HepG2 (cell line): ENCODE measurements around the gene CLIC1. TPM values are rescaled to one million over a fixed set of nuclear protein-coding genes. Genes with fewer than 3 reads are reported as not detected.

Experiments
- ARID5B ChIP-seq: IDR thresholded peaks from 2 replicates; pipeline ENCODE4 v1.4.0; 2020; ENCODE audit warnings: mild to moderate bottlenecking, missing genetic modification reagents
- CENPT ChIP-seq: sonication (generic); formaldehyde crosslinking; IDR thresholded peaks from 2 replicates; pipeline ENCODE4 v1.8.0; 2022; ENCODE audit warnings: low read depth, mild to moderate bottlenecking, moderate library complexity, missing genetic modification reagents
- FOXP4 ChIP-seq: sonication (generic); formaldehyde crosslinking; IDR thresholded peaks from 2 replicates; pipeline ENCODE4 v1.4.0; 2020; ENCODE audit warnings: missing genetic modification reagents
- ISX ChIP-seq: sonication (generic); formaldehyde crosslinking; conservative IDR thresholded peaks from 2 replicates; pipeline ENCODE4 v1.5.0; 2020; ENCODE audit warnings: missing genetic modification reagents
- JUN ChIP-seq: sonication (generic); formaldehyde crosslinking; IDR thresholded peaks from 2 replicates; pipeline ENCODE4 v1.4.0; 2020; ENCODE audit warnings: mild to moderate bottlenecking, missing genetic modification reagents
- PRDM15 ChIP-seq: sonication (generic); formaldehyde crosslinking; IDR thresholded peaks from 2 replicates; pipeline ENCODE4 v1.4.0; 2020; ENCODE audit warnings: missing genetic modification reagents
- SALL2 ChIP-seq: sonication (generic); formaldehyde crosslinking; IDR thresholded peaks from 2 replicates; pipeline ENCODE4 v1.8.1; 2023; ENCODE audit warnings: mild to moderate bottlenecking, missing genetic modification reagents, inconsistent platforms
- UBTF ChIP-seq: sonication (generic); formaldehyde crosslinking; IDR thresholded peaks from 2 replicates; pipeline ENCODE4 v1.4.0; 2020; ENCODE audit warnings: mild to moderate bottlenecking, missing genetic modification reagents
- XBP1 ChIP-seq: sonication (generic); formaldehyde crosslinking; IDR thresholded peaks from 2 replicates; pipeline ENCODE4 v1.5.0; 2020; ENCODE audit warnings: missing genetic modification reagents
- ZFP1 ChIP-seq: IDR thresholded peaks from 2 replicates; pipeline ENCODE4 v1.6.1; 2016
- ZNF224 ChIP-seq: sonication (generic); formaldehyde crosslinking; IDR thresholded peaks from 2 replicates; pipeline ENCODE4 v1.5.0; 2020; ENCODE audit warnings: mild to moderate bottlenecking, missing genetic modification reagents
- ZNF609 ChIP-seq: sonication (generic); formaldehyde crosslinking; IDR thresholded peaks from 2 replicates; pipeline ENCODE4 v1.4.0; 2020; ENCODE audit warnings: mild to moderate bottlenecking, missing genetic modification reagents, borderline replicate concordance
- ZNF816 ChIP-seq: sonication (generic); formaldehyde crosslinking; IDR thresholded peaks from 2 replicates; pipeline ENCODE4 v1.8.0; 2022; ENCODE audit warnings: missing genetic modification reagents, mild to moderate bottlenecking, borderline replicate concordance
- polyA plus RNA-seq, 8 experiments: library from polyadenylated mRNA; depleted of rRNA in 3 of 8; stranded (reverse) in 7 of 8; unstranded in 1 of 8; fragments of >200 nt; fragmentation: Illumina TruSeq in 4 of 8; extraction: Trizol in 4 of 8; gene quantifications; 2 replicates each; pipeline versions ENCODE4 v1.2.1 to v1.2.3, GENCODE V29; 2011 to 2016; ENCODE audit warnings: low read depth in 4 of 8, missing spikeins in 1 of 8, mixed read lengths in 1 of 8; ENCODE audit not compliant: insufficient read depth in 1 of 8
- total RNA-seq, 5 experiments: library from RNA; depleted of rRNA; stranded (reverse); fragments of >200 nt; fragmentation: Illumina TruSeq; extraction: Trizol; gene quantifications; 2 replicates each; pipeline ENCODE4 v1.2.3, GENCODE V29; 2016; ENCODE audit warnings: low read depth in 1 of 5

CLIC1 gene
- total and polyA plus RNA-seq, 2 of the 13 experiments (the other 11 are each of a cell fraction or from before 2014, with no cell fraction given) = 602 to 891 TPM

GRCh38 chr6:31778193-31778592 is 41.9 kb upstream of the CLIC1 start (continued):
- 0 out of 2 replicates have a peak, but pooled peaks have one; percentile 19 for TF ChIP-seq ARID5B (CRISPR knock-in tag)
- no peak for TF ChIP-seq ZFP1 (CRISPR knock-in tag)
- TF ChIP-seq CENPT (CRISPR knock-in tag) = no peak
- no peak; the same call in 1 of the 2 replicates for TF ChIP-seq ZNF224 (CRISPR knock-in tag)
- no peak for TF ChIP-seq UBTF
- TF ChIP-seq ZNF816 (CRISPR knock-in tag) = no peak
- TF ChIP-seq FOXP4 (CRISPR knock-in tag) = no peak
- TF ChIP-seq JUN (CRISPR knock-in tag) = no peak
- TF ChIP-seq SALL2 (CRISPR knock-in tag) = no peak
- no peak for TF ChIP-seq XBP1 (CRISPR knock-in tag)
- no peak for TF ChIP-seq ZNF609 (CRISPR knock-in tag)
- no peak for TF ChIP-seq PRDM15 (CRISPR knock-in tag)
- no peak for TF ChIP-seq ISX (CRISPR knock-in tag)
